ENCODE measurements around the gene HS1BP3. TPM values are rescaled to one million over a fixed set of nuclear protein-coding genes. Genes with fewer than 3 reads are reported as not detected.

The HS1BP3 gene
- total RNA-seq, 6 donors from 2014 or later = 41.0 to 45.8 (median 42.7) TPM

GRCh38 chr2:20653695-20654534 is 3.0 kb upstream of the HS1BP3 start:
- no peaks in the 10 kb centered on the region for H3K27me3 ChIP-seq
- H3K36me3 ChIP-seq = no peaks in the 10 kb centered on the region
- H3K4me1 ChIP-seq = peaks cover 17 to 23% (median 20%) of the 10 kb centered on the region in 4 donors
- no peak overlapping the region for H3K27ac ChIP-seq
- H3K4me3 ChIP-seq = no peak overlapping the region
- H3K9me3 ChIP-seq = no peaks in the 10 kb centered on the region
- TF ChIP-seq EP300 (IDR thresholded peaks at IDR 0.05) = no peak
- TF ChIP-seq POLR2AphosphoS5 (IDR thresholded peaks at IDR 0.05) = no peak
- no peak for TF ChIP-seq POLR2A (IDR thresholded peaks at IDR 0.05)
- TF ChIP-seq CTCF (IDR thresholded peaks at IDR 0.05) = no peak
- no peak for ATAC-seq (ENCODE audit: low FRiP score in 2 of 2)
- 75 to 90% methylated on average over 5 to 7 of the region's 7 CpGs for WGBS, 2 donors
- DNase-seq = no peak

GRCh38 chr2:20652673-20653575 is 2.0 kb upstream of the HS1BP3 start:
- WGBS, 2 donors = 93 to 95% methylated on average over 11 of the region's 11 CpGs
- Histone ChIP-seq H3K27ac (no peak overlapping the region), H3K27me3 (no peaks in the 10 kb centered on the region)

GRCh38 chr2:20652141-20652540 is 1.2 kb upstream of the HS1BP3 start:
- no peak for ATAC-seq (ENCODE audit: low FRiP score in 2 of 2)
- Histone ChIP-seq H3K9me3 (no peaks in the 10 kb centered on the region), H3K4me3 (no peak overlapping the region), H3K27ac (no peak overlapping the region), H3K27me3 (no peaks in the 10 kb centered on the region), H3K4me1 (peaks cover 25 to 29% (median 26%) of the 10 kb centered on the region in 4 donors), H3K36me3 (no peaks in the 10 kb centered on the region)
- TF ChIP-seq POLR2AphosphoS5 (IDR thresholded peaks at IDR 0.05) (no peak), POLR2A (IDR thresholded peaks at IDR 0.05) (no peak), CTCF (IDR thresholded peaks at IDR 0.05) (no peak), EP300 (IDR thresholded peaks at IDR 0.05) (no peak)
- 93 to 95% methylated on average over 7 of the region's 7 CpGs for WGBS, 2 donors
- no peak for DNase-seq

More at GRCh38 chr2:20652673-20653575, 2.0 kb upstream of the HS1BP3 start:
- H3K9me3 ChIP-seq = no peaks in the 10 kb centered on the region
- H3K4me1 ChIP-seq = peaks cover 23 to 25% (median 25%) of the 10 kb centered on the region in 4 donors
- DNase-seq (no peak), ATAC-seq (ENCODE audit: low FRiP score in 2 of 2) (no peak)
- H3K4me3 ChIP-seq = no peak overlapping the region
- no peaks in the 10 kb centered on the region for H3K36me3 ChIP-seq
- TF ChIP-seq CTCF (IDR thresholded peaks at IDR 0.05) (no peak), POLR2A (IDR thresholded peaks at IDR 0.05) (no peak), POLR2AphosphoS5 (IDR thresholded peaks at IDR 0.05) (no peak), EP300 (IDR thresholded peaks at IDR 0.05) (no peak)

- Histone ChIP-seq H3K27ac (peak overlapping the region; percentile 89 to 98 (median 92)), H3K36me3 (peaks cover 0 to 2% (median under 1%) of the 10 kb centered on the region in 4 donors), H3K27me3 (no peaks in the 10 kb centered on the region), H3K4me1 (peaks cover 25 to 29% (median 26%) of the 10 kb centered on the region in 4 donors), H3K9me3 (no peaks in the 10 kb centered on the region), H3K4me3 (peak overlapping the region in 3 of 4 donors; percentile 79 to 96 (median 86))
- no peak for ATAC-seq (ENCODE audit: low FRiP score in 2 of 2)
- no peak for TF ChIP-seq EP300 (IDR thresholded peaks at IDR 0.05)
- no peak for TF ChIP-seq CTCF (IDR thresholded peaks at IDR 0.05)
- no peak for TF ChIP-seq POLR2A (IDR thresholded peaks at IDR 0.05)
- TF ChIP-seq POLR2AphosphoS5 (IDR thresholded peaks at IDR 0.05) = no peak
- WGBS, 2 donors = 77 to 86% methylated on average over 7 of the region's 7 CpGs
- DNase-seq = no peak
Measured at GRCh38 chr2:20651731-20652099, 817 bp upstream of the HS1BP3 start.

All from upper lobe of left lung (tissue), 6 donors.